Fibroblast of lung (primary cell): ENCODE data around the gene METTL22. TPM values are rescaled to one million over a fixed set of nuclear protein-coding genes. Genes with fewer than 3 reads are reported as not detected.

ENCODE experiments used
- DNase-seq, 2 donors: peaks; one replicate each; pipeline versions ENCODE4 v3.0.0 to v3.0.0-alpha.2; 2010; ENCODE audit warnings: low read depth in 2 of 2
- H2AFZ ChIP-seq: 2 replicates; pipeline ENCODE4 v1.5.1; 2012; ENCODE audit warnings: low read length, control low read depth, inconsistent platforms
- H3K27ac ChIP-seq: 2 replicates; pipeline ENCODE4 v1.5.1; 2011; ENCODE audit warnings: low read length, control low read depth; ENCODE audit not compliant: insufficient read depth
- H3K27me3 ChIP-seq: 2 replicates; pipeline ENCODE4 v1.5.1; 2011; ENCODE audit warnings: mild to moderate bottlenecking, low read length; ENCODE audit not compliant: control insufficient read depth, insufficient read depth
- H3K36me3 ChIP-seq: 2 replicates; pipeline ENCODE4 v1.5.1; 2011; ENCODE audit warnings: low read length; ENCODE audit not compliant: control insufficient read depth, insufficient read depth
- H3K4me1 ChIP-seq: 2 replicates; pipeline ENCODE4 v1.5.1; 2011; ENCODE audit warnings: low read length; ENCODE audit not compliant: control insufficient read depth, insufficient read depth; ENCODE audit errors: extremely low read depth
- H3K4me2 ChIP-seq: 2 replicates; pipeline ENCODE4 v1.5.1; 2011; ENCODE audit warnings: low read length, control low read depth; ENCODE audit not compliant: insufficient read depth; ENCODE audit errors: extremely low read depth
- H3K4me3 ChIP-seq, 4 experiments: fragments of 200-600 bp in 1 of 4; sonication (generic) in 1 of 4; replicated peaks in 1 of 4; 2 replicates each; pipeline ENCODE4 v1.5.1; 2011 to 2016; ENCODE audit warnings: low read length in 4 of 4, low read depth in 3 of 4, mild to moderate bottlenecking in 3 of 4, control low read depth in 2 of 4, inconsistent platforms in 1 of 4, mixed read lengths in 1 of 4; ENCODE audit not compliant: insufficient read depth in 1 of 4; ENCODE audit errors: control extremely low read depth in 1 of 4
- H3K79me2 ChIP-seq: 2 replicates; pipeline ENCODE4 v1.5.1; 2012; ENCODE audit warnings: mild to moderate bottlenecking, low read length, inconsistent platforms; ENCODE audit not compliant: control insufficient read depth, insufficient read depth
- H3K9ac ChIP-seq: 2 replicates; pipeline ENCODE4 v1.5.1; 2011; ENCODE audit warnings: mild to moderate bottlenecking, low read length, control low read depth; ENCODE audit not compliant: insufficient read depth
- H3K9me3 ChIP-seq: 2 replicates; pipeline ENCODE4 v1.5.1; 2012; ENCODE audit warnings: low read depth, low read length; ENCODE audit not compliant: control insufficient read depth, insufficient read depth
- H4K20me1 ChIP-seq: 2 replicates; pipeline ENCODE4 v1.5.1; 2011; ENCODE audit warnings: low read length; ENCODE audit not compliant: control insufficient read depth, insufficient read depth; ENCODE audit errors: extremely low read depth
- CTCF ChIP-seq, 2 donors: IDR thresholded peaks in 1 of 2; conservative IDR thresholded peaks in 1 of 2; 1 replicate in 1 of 2; 2 replicates in 1 of 2; pipeline ENCODE4 v1.5.1; 2011 to 2012; ENCODE audit warnings: low read length in 2 of 2, control low read depth in 1 of 2, inconsistent platforms in 1 of 2, low read depth in 1 of 2, mild to moderate bottlenecking in 1 of 2
- EZH2 ChIP-seq: IDR thresholded peaks from 2 replicates; pipeline ENCODE4 v1.5.1; 2012; ENCODE audit warnings: low read length, control low read depth, mild to moderate bottlenecking; ENCODE audit errors: missing control alignments
- polyA plus RNA-seq, 2 donors: library from polyadenylated mRNA; depleted of rRNA in 1 of 2; stranded (reverse) in 1 of 2; unstranded in 1 of 2; fragments of >200 nt; gene quantifications; 2 replicates each; pipeline ENCODE4 v1.2.1, GENCODE V29; 2011 to 2012; ENCODE audit warnings: missing spikeins in 1 of 2
- total RNA-seq: library from RNA; depleted of rRNA; stranded (reverse); fragments of >200 nt; gene quantifications from 2 replicates; pipeline ENCODE4 v1.2.1, GENCODE V29; 2014

The METTL22 gene
- total and polyA plus RNA-seq, 2 donors (not counting 1 experiment from before 2014, with no cell fraction given) = 27.4 to 30.8 TPM

- Histone ChIP-seq H2AFZ (no peak overlapping the region), H3K4me2 (no peak overlapping the region), H4K20me1 (no peaks in the 10 kb centered on the region), H3K4me1 (no peaks in the 10 kb centered on the region), H3K9ac (no peak overlapping the region), H3K36me3 (no peaks in the 10 kb centered on the region), H3K27ac (no peak overlapping the region), H3K79me2 (no peaks in the 10 kb centered on the region), H3K9me3 (no peaks in the 10 kb centered on the region), H3K27me3 (no peaks in the 10 kb centered on the region), H3K4me3 (no peak overlapping the region)
- TF ChIP-seq EZH2 (no peak), CTCF (conservative IDR thresholded peaks at IDR 0.05 in 1 of 2, IDR thresholded peaks at IDR 0.05 in 1 of 2; ENCODE audit: low read depth in 1 of 2, low read length in 2 of 2) (no peak)
- DNase-seq = no peak
Observed at GRCh38 chr16:8686879-8687278, 65.4 kb downstream of the METTL22 start.

- Histone ChIP-seq H3K79me2 (no peaks in the 10 kb centered on the region), H3K4me2 (no peak overlapping the region)
Observed at GRCh38 chr16:8689686-8690085, 68.2 kb downstream of the METTL22 start.

GRCh38 chr16:8691728-8692127 lies 70.2 kb downstream of the METTL22 start:
- no peak overlapping the region for H2AFZ ChIP-seq
- H3K27me3 ChIP-seq = no peaks in the 10 kb centered on the region
- no peak overlapping the region for H3K4me2 ChIP-seq
- H3K4me1 ChIP-seq = no peaks in the 10 kb centered on the region
- TF ChIP-seq EZH2 (no peak), CTCF (conservative IDR thresholded peaks at IDR 0.05 in 1 of 2, IDR thresholded peaks at IDR 0.05 in 1 of 2; ENCODE audit: low read depth in 1 of 2, low read length in 2 of 2) (no peak)
- no peak overlapping the region for H3K4me3 ChIP-seq
- H3K79me2 ChIP-seq = no peaks in the 10 kb centered on the region
- DNase-seq = no peak
- H3K27ac ChIP-seq = no peak overlapping the region
- H4K20me1 ChIP-seq = no peaks in the 10 kb centered on the region
- no peak overlapping the region for H3K9ac ChIP-seq
- H3K9me3 ChIP-seq = no peaks in the 10 kb centered on the region
- no peaks in the 10 kb centered on the region for H3K36me3 ChIP-seq

More at GRCh38 chr16:8689686-8690085, 68.2 kb downstream of the METTL22 start:
- no peak for DNase-seq
- no peak overlapping the region for H2AFZ ChIP-seq
- H3K27ac ChIP-seq = no peak overlapping the region
- TF ChIP-seq CTCF (conservative IDR thresholded peaks at IDR 0.05 in 1 of 2, IDR thresholded peaks at IDR 0.05 in 1 of 2; ENCODE audit: low read depth in 1 of 2, low read length in 2 of 2) (no peak), EZH2 (no peak)
- H3K4me3 ChIP-seq = no peak overlapping the region
- H3K9ac ChIP-seq = no peak overlapping the region
- H3K4me1 ChIP-seq = no peaks in the 10 kb centered on the region
- no peaks in the 10 kb centered on the region for H3K27me3 ChIP-seq
- H3K36me3 ChIP-seq = no peaks in the 10 kb centered on the region
- no peaks in the 10 kb centered on the region for H3K9me3 ChIP-seq
- no peaks in the 10 kb centered on the region for H4K20me1 ChIP-seq
